Stomach (tissue), 4 donors: ENCODE data around the gene COPS7A.

ENCODE experiments used
- POLR2A ChIP-seq, 4 donors: fragments of 450-650 bp; IDR thresholded peaks; one replicate each; pipeline ENCODE4 v1.6.1; 2016; ENCODE audit warnings: antibody characterized with exemption in 4 of 4, control low read depth in 2 of 4, mild to moderate bottlenecking in 1 of 4, moderate library complexity in 1 of 4
- POLR2AphosphoS5 ChIP-seq, 3 donors: sonication (generic); formaldehyde crosslinking; IDR thresholded peaks; one replicate each; pipeline ENCODE4 v1.6.1; 2016; ENCODE audit warnings: antibody characterized with exemption in 3 of 3
- TF ChIP-seq, protein P1 (sequence below), 7 experiments: fragments of 450-650 bp in 4 of 7; fragments of 200-600 bp in 3 of 7; sonication (generic) in 3 of 7; IDR thresholded peaks; one replicate each; pipeline ENCODE4 v1.5.1; 2016 to 2019; ENCODE audit warnings: antibody characterized with exemption in 7 of 7, control low read depth in 2 of 7, mild to moderate bottlenecking in 1 of 7

- TF ChIP-seq POLR2AphosphoS5 (IDR thresholded peaks at IDR 0.05): peak; percentile 15 to 55 (median 52)
- TF ChIP-seq, protein P1, sequence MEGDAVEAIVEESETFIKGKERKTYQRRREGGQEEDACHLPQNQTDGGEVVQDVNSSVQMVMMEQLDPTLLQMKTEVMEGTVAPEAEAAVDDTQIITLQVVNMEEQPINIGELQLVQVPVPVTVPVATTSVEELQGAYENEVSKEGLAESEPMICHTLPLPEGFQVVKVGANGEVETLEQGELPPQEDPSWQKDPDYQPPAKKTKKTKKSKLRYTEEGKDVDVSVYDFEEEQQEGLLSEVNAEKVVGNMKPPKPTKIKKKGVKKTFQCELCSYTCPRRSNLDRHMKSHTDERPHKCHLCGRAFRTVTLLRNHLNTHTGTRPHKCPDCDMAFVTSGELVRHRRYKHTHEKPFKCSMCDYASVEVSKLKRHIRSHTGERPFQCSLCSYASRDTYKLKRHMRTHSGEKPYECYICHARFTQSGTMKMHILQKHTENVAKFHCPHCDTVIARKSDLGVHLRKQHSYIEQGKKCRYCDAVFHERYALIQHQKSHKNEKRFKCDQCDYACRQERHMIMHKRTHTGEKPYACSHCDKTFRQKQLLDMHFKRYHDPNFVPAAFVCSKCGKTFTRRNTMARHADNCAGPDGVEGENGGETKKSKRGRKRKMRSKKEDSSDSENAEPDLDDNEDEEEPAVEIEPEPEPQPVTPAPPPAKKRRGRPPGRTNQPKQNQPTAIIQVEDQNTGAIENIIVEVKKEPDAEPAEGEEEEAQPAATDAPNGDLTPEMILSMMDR (IDR thresholded peaks at IDR 0.05): peak in 5 of 7 experiments; percentile 13 to 89 (median 64)
- no peak for TF ChIP-seq POLR2A (IDR thresholded peaks at IDR 0.05)
These were observed 43.0 kb downstream of the COPS7A start for GRCh38 chr12:6766651-6767349.
